Panc1 (cell line): ENCODE results near the gene CCT7. TPM values are rescaled to one million over a fixed set of nuclear protein-coding genes. Genes with fewer than 3 reads are reported as not detected.

ENCODE experiments used
- ATAC-seq: fragments of 200-7000 bp; cut with Tn5 transposase; 2 replicates; pipeline ENCODE4 v1.9.1; 2020; ENCODE audit warnings: mild to moderate bottlenecking, moderate library complexity
- BruUV-seq: library from RNA; stranded (reverse); fragments of 400-500 nt; replicated peaks from 2 replicates; lab custom pipeline; 2021; lab: Mats Ljungman, UMichigan
- CTCF ChIA-PET: fragments of 300-600 bp; sonication (Branson Sonifier 250); formaldehyde crosslinking; loops from one replicate; lab custom pipeline; 2022; ENCODE audit warnings: antibody characterized with exemption; lab: Charles Lee
- POLR2A ChIA-PET: fragments of 300-600 bp; sonication (Branson Sonifier 250); formaldehyde crosslinking; loops from one replicate; lab custom pipeline; 2022; ENCODE audit warnings: antibody characterized with exemption; lab: Charles Lee
- DNase-seq: peaks from one replicate; pipeline ENCODE4 v3.0.0-alpha.2; 2010; ENCODE audit warnings: low read depth, low spot score
- H3K27ac ChIP-seq: 2 replicates; pipeline ENCODE4 v1.5.1; 2011; ENCODE audit warnings: mild to moderate bottlenecking, low read length, inconsistent platforms
- H3K27me3 ChIP-seq: fragments of 200-500 bp; sonication (Bioruptor generic); 2 replicates; pipeline ENCODE4 v1.6.0; 2014; ENCODE audit warnings: low read length, inconsistent platforms; ENCODE audit not compliant: control insufficient read depth, insufficient read depth
- H3K36me3 ChIP-seq: fragments of 200-500 bp; sonication (Bioruptor generic); 2 replicates; pipeline ENCODE4 v1.5.1; 2014; ENCODE audit warnings: inconsistent platforms, mild to moderate bottlenecking, low read length, moderate library complexity; ENCODE audit not compliant: control insufficient read depth, insufficient read depth
- H3K4me1 ChIP-seq: 2 replicates; pipeline ENCODE4 v1.5.1; 2011; ENCODE audit warnings: inconsistent platforms, mild to moderate bottlenecking, low read length, moderate library complexity; ENCODE audit not compliant: control insufficient read depth, insufficient read depth
- H3K4me3 ChIP-seq, 2 experiments: 2 replicates each; pipeline ENCODE4 v1.5.1; 2011 to 2012; ENCODE audit warnings: low read depth in 2 of 2, low read length in 2 of 2, mild to moderate bottlenecking in 2 of 2, inconsistent platforms in 1 of 2, moderate library complexity in 1 of 2
- H3K9me3 ChIP-seq: fragments of 200-500 bp; sonication (Bioruptor generic); 2 replicates; pipeline ENCODE4 v1.5.1; 2014; ENCODE audit warnings: low read depth, mild to moderate bottlenecking, inconsistent platforms, low read length, moderate library complexity; ENCODE audit not compliant: control insufficient read depth, insufficient read depth
- CTCF ChIP-seq: fragments of 450-650 bp; IDR thresholded peaks from 2 replicates; pipeline ENCODE4 v1.5.1; 2017; ENCODE audit warnings: mild to moderate bottlenecking
- POLR2AphosphoS5 ChIP-seq: IDR thresholded peaks from 2 replicates; pipeline ENCODE4 v1.6.1; 2012; ENCODE audit warnings: mild to moderate bottlenecking, low read depth, low read length, moderate library complexity
- REST ChIP-seq, 2 experiments: IDR thresholded peaks; 2 replicates each; pipeline ENCODE4 v1.6.1; 2011 to 2012; ENCODE audit warnings: low read depth in 2 of 2, control low read depth in 1 of 2, low read length in 1 of 2, mild to moderate bottlenecking in 1 of 2, moderate library complexity in 1 of 2; ENCODE audit not compliant: insufficient read depth in 1 of 2
- SIN3A ChIP-seq: IDR thresholded peaks from 2 replicates; pipeline ENCODE4 v1.6.1; 2012; ENCODE audit warnings: low read depth, mild to moderate bottlenecking, low read length, moderate library complexity, borderline replicate concordance; ENCODE audit not compliant: insufficient read depth
- TCF7L2 ChIP-seq: IDR thresholded peaks from 2 replicates; pipeline ENCODE4 v1.6.1; 2011; ENCODE audit warnings: mild to moderate bottlenecking, low read depth, low read length, inconsistent platforms
- in situ Hi-C: cut with HindIII; loops from 2 replicates; pipeline ENCODE4 v1.10.0; 2016; ENCODE audit warnings: low sequenced_read_pairs, low pct_unique_long_range_greater_than_20kb
- intact Hi-C: fragments of 100-400 bp; cut with micrococcal nuclease; formaldehyde crosslinking; loops from one replicate; pipeline ENCODE4 v1.10.0; 2022; ENCODE audit not compliant: unreplicated experiment
- total RNA-seq: library from RNA; stranded (reverse); gene quantifications from one replicate; pipeline ENCODE4 v1.2.1, GENCODE V29; 2021; ENCODE audit not compliant: unreplicated experiment

CCT7 gene
- total RNA-seq, 1 experiment from 2014 or later: 426 TPM

- POLR2A ChIA-PET: no interaction called here
- no peak for TF ChIP-seq REST (IDR thresholded peaks at IDR 0.05; ENCODE audit: insufficient read depth in 1 of 2, low read depth in 2 of 2, low read length in 1 of 2)
- TF ChIP-seq CTCF: no peak
- no peak for TF ChIP-seq TCF7L2
- TF ChIP-seq POLR2AphosphoS5: no peak
- TF ChIP-seq SIN3A: no peak
- ATAC-seq: no peak
Observed at GRCh38 chr2:73218298-73218697, 15.8 kb upstream of the CCT7 start.

GRCh38 chr2:73223821-73224220 lies 10.3 kb upstream of the CCT7 start:
- BruUV-seq: no TSS peak
- Histone ChIP-seq H3K4me3 (no peak overlapping the region), H3K27ac (no peak overlapping the region), H3K36me3 (peaks cover 10% of the 10 kb centered on the region; the same call in 1 of the 2 replicates), H3K9me3 (no peaks in the 10 kb centered on the region), H3K4me1 (no peaks in the 10 kb centered on the region), H3K27me3 (no peaks in the 10 kb centered on the region)
- ATAC-seq (no peak), DNase-seq (no peak)
- intact Hi-C loops (no loop called here), in situ Hi-C loops (no loop called here)
- ChIA-PET CTCF (no interaction called here), POLR2A (no interaction called here)
- no peak for TF ChIP-seq TCF7L2
- TF ChIP-seq SIN3A: no peak
- no peak for TF ChIP-seq CTCF
- TF ChIP-seq REST (IDR thresholded peaks at IDR 0.05; ENCODE audit: insufficient read depth in 1 of 2, low read depth in 2 of 2, low read length in 1 of 2): no peak
- TF ChIP-seq POLR2AphosphoS5: no peak

More at GRCh38 chr2:73218298-73218697, 15.8 kb upstream of the CCT7 start:
- Histone ChIP-seq H3K27me3 (no peaks in the 10 kb centered on the region), H3K4me1 (no peaks in the 10 kb centered on the region), H3K36me3 (peaks cover 6% of the 10 kb centered on the region; the same call in 1 of the 2 replicates), H3K27ac (no peak overlapping the region), H3K9me3 (no peaks in the 10 kb centered on the region), H3K4me3 (no peak overlapping the region)
- DNase-seq: no peak
- in situ Hi-C loops (no loop called here), intact Hi-C loops (no loop called here)
- CTCF ChIA-PET: no interaction called here
- BruUV-seq: no TSS peak
